Ascending aorta (tissue), 2 donors: ENCODE data around the gene DENND1B. TPM values are rescaled to one million over a fixed set of nuclear protein-coding genes. Genes with fewer than 3 reads are reported as not detected.

Source experiments
- DNase-seq, 2 donors: peaks; one replicate each; pipeline ENCODE4 v3.0.0-alpha.2; 2019; ENCODE audit warnings: low spot score in 2 of 2
- H3K27ac ChIP-seq, 2 donors: fragments of 200-600 bp; sonication (generic); one replicate each; pipeline ENCODE4 v1.5.1; 2016 to 2017; ENCODE audit warnings: mild to moderate bottlenecking in 1 of 2
- H3K27me3 ChIP-seq: fragments of 200-600 bp; sonication (generic); one replicate; pipeline ENCODE4 v1.5.1; 2017
- H3K36me3 ChIP-seq, 2 donors: fragments of 200-600 bp; sonication (generic); one replicate each; pipeline ENCODE4 v1.5.1; 2016
- H3K4me1 ChIP-seq, 2 donors: fragments of 200-600 bp; sonication (generic); one replicate each; pipeline ENCODE4 v1.5.1; 2016 to 2017; ENCODE audit warnings: mild to moderate bottlenecking in 1 of 2
- H3K4me3 ChIP-seq, 2 donors: fragments of 200-600 bp; sonication (generic); one replicate each; pipeline ENCODE4 v1.5.1; 2016 to 2017; ENCODE audit warnings: mild to moderate bottlenecking in 1 of 2
- H3K9me3 ChIP-seq, 2 donors: fragments of 200-600 bp; sonication (generic); one replicate each; pipeline ENCODE4 v1.5.1; 2016
- CTCF ChIP-seq, 3 experiments: fragments of 200-600 bp in 2 of 3; fragments of 450-650 bp in 1 of 3; sonication (generic) in 2 of 3; IDR thresholded peaks; one replicate each; pipeline ENCODE4 v1.5.1; 2016 to 2019; ENCODE audit warnings: antibody characterized with exemption in 3 of 3, mild to moderate bottlenecking in 1 of 3, moderate library complexity in 1 of 3
- intact Hi-C: fragments of 100-400 bp; cut with DNase I; formaldehyde crosslinking; loops from one replicate; pipeline ENCODE4 v1.15.1; 2023
- total RNA-seq: library from RNA; depleted of rRNA; stranded (reverse); fragments of >200 nt; gene quantifications from one replicate; pipeline ENCODE4 v1.1.0, GENCODE V29; 2016

Gene DENND1B
- 12.2 TPM for total RNA-seq

GRCh38 chr1:197775282-197776262 lies at the start of gene DENND1B:
Gene DENND1B (minus strand): TSS chr1:197775480. CDS start chr1:197775155, 325 bp downstream.
- no peaks in the 10 kb centered on the region for H3K9me3 ChIP-seq
- peak within 1 kb of the TSS; percentile 74 to 96 for H3K27ac ChIP-seq
- H3K36me3 ChIP-seq, result no peaks in the 10 kb centered on the region
- H3K27me3 ChIP-seq, result no peaks in the 10 kb centered on the region
- peak; percentile 23 to 84 for DNase-seq
- intact Hi-C loops, result loop anchor here (5.0 to 10.0 kb wide), 2 partner anchors 127 to 379 kb away; partner anchors contain the start of genes C1orf53 and NEK7
- H3K4me1 ChIP-seq, result peaks cover 0 to 9% of the 10 kb centered on the region in 2 donors
- peak within 1 kb of the TSS; percentile 89 to 99 for H3K4me3 ChIP-seq
- peak in 1 of 3 experiments; percentile 17 for TF ChIP-seq CTCF (IDR thresholded peaks at IDR 0.05)

- no peak for TF ChIP-seq CTCF (IDR thresholded peaks at IDR 0.05)
- Histone ChIP-seq H3K36me3 (no peaks in the 10 kb centered on the region), H3K9me3 (no peaks in the 10 kb centered on the region), H3K27ac (no peak overlapping the region), H3K4me1 (no peaks in the 10 kb centered on the region), H3K27me3 (no peaks in the 10 kb centered on the region), H3K4me3 (no peak overlapping the region)
- intact Hi-C loops, result no loop called here
- DNase-seq, result no peak
Measured at GRCh38 chr1:197814306-197814705, 39.0 kb upstream of the DENND1B start.

GRCh38 chr1:197813741-197814140 lies 38.5 kb upstream of the DENND1B start:
- Histone ChIP-seq H3K4me1 (no peaks in the 10 kb centered on the region), H3K9me3 (no peaks in the 10 kb centered on the region), H3K4me3 (no peak overlapping the region), H3K27ac (no peak overlapping the region), H3K27me3 (no peaks in the 10 kb centered on the region), H3K36me3 (no peaks in the 10 kb centered on the region)
- DNase-seq, result no peak
- no peak for TF ChIP-seq CTCF (IDR thresholded peaks at IDR 0.05)
- intact Hi-C loops, result no loop called here

- no peak for DNase-seq
- intact Hi-C loops, result no loop called here
- no peak for TF ChIP-seq CTCF (IDR thresholded peaks at IDR 0.05)
- Histone ChIP-seq H3K27me3 (no peaks in the 10 kb centered on the region), H3K4me1 (no peaks in the 10 kb centered on the region), H3K4me3 (no peak overlapping the region), H3K36me3 (no peaks in the 10 kb centered on the region), H3K27ac (no peak overlapping the region), H3K9me3 (no peaks in the 10 kb centered on the region)
Measured at GRCh38 chr1:197811769-197812168, 36.5 kb upstream of the DENND1B start.

GRCh38 chr1:197810812-197811211 lies 35.5 kb upstream of the DENND1B start:
- no peak overlapping the region for H3K27ac ChIP-seq
- H3K4me1 ChIP-seq, result no peaks in the 10 kb centered on the region
- no peaks in the 10 kb centered on the region for H3K27me3 ChIP-seq
- H3K4me3 ChIP-seq, result no peak overlapping the region
- TF ChIP-seq CTCF (IDR thresholded peaks at IDR 0.05), result no peak
- no peaks in the 10 kb centered on the region for H3K36me3 ChIP-seq
- intact Hi-C loops, result no loop called here
- no peak for DNase-seq
- no peaks in the 10 kb centered on the region for H3K9me3 ChIP-seq
